ENCODE measurements around the gene ANO8.

DNA sequence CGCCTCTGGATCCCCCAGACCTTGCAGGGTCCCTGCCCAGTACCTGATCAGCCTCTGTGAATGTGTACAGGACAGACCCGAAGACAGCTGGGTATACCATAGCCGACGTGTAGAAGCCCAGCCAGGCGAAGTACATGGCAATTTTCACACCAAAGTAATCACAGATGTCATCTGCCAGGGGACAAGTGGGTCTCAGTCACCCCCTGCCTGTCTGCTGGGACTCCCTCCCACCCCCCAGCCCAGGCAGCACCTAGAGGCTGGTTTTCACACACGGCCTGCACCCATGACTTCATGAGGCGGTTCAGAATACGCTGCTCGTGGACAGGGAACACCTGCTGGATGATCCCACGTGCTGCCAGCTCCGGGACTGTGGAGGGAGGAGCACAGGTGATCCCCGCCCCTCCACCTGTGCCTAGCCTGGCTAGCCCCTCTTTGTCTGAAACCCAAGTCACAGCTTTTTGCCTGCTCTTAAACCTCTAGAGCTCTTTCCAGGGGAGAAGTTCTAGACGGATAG, 3.6 kb downstream of the ANO8 start:
- TF ChIP-seq POLR2A (IDR thresholded peaks at IDR 0.05): no peak
- TF ChIP-seq, protein P1, sequence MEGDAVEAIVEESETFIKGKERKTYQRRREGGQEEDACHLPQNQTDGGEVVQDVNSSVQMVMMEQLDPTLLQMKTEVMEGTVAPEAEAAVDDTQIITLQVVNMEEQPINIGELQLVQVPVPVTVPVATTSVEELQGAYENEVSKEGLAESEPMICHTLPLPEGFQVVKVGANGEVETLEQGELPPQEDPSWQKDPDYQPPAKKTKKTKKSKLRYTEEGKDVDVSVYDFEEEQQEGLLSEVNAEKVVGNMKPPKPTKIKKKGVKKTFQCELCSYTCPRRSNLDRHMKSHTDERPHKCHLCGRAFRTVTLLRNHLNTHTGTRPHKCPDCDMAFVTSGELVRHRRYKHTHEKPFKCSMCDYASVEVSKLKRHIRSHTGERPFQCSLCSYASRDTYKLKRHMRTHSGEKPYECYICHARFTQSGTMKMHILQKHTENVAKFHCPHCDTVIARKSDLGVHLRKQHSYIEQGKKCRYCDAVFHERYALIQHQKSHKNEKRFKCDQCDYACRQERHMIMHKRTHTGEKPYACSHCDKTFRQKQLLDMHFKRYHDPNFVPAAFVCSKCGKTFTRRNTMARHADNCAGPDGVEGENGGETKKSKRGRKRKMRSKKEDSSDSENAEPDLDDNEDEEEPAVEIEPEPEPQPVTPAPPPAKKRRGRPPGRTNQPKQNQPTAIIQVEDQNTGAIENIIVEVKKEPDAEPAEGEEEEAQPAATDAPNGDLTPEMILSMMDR (IDR thresholded peaks at IDR 0.05): no peak
- no peak for TF ChIP-seq POLR2AphosphoS5 (IDR thresholded peaks at IDR 0.05)
- TF ChIP-seq EP300 (IDR thresholded peaks at IDR 0.05; ENCODE audit: low read depth): no peak

Data from transverse colon (tissue), 4 donors.